ENCODE results near the gene TMEM63A.
"Not testable (repeated sequence)": the region's sequence is repeated elsewhere in the genome, so short reads cannot be mapped to it uniquely, and the experiment has no call there.

TMEM63A gene

DNA sequence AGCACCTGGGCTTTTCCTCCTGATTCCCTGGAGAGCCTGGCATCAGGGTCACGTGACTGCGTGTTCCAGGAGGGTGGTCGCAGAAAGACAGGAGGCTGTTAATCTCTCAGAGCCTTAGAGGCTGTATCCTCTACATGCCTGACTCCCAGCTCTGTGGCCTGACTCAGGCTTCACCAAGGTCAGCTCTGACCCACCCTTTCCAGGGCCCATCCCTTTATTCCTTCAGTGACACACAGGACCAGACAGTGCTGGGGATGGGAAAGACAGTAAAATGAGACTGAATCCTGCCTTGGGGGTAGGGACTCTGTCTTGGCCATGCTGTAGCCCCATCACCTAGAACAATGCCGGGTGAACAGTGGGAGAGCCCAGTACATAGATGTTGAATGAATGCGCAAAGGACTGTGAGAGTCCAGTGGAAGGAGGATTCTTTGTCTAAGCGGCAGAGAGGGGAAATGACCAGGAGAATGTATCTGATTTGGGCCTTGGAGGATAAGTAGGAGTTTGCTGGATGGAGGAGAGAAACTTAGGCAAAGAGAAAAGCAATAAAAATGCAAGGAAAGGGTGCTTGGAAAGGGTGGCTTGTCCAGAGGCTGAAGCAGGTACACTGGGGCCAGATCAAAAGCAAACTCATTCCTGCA, 39.3 kb downstream of the TMEM63A start:
- DNase-seq, result no peak

- no peak for DNase-seq
Observed at GRCh38 chr1:225842074-225842473, 40.1 kb downstream of the TMEM63A start.

DNA sequence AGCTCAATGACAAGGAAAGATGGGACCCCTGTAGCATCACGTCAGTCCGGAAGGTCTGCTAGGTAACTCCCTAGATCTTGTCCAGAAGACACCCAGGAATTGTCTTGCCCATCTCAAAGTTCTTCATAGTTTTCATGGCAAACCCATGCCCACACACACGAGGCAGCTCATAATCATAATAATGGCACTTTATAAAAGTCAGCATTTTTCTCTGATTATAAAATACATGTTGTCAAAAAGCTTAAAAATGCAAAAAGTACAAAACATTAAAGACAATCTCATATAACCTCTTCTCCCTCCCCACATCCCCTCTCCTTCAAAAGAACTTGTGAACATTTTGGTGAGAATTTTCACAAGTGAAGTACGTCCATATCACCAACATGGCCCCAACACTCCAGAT, 41.5 kb downstream of the TMEM63A start:
- DNase-seq, result no peak

- DNase-seq, result no peak
Observed at GRCh38 chr1:225840223-225840610, 42.0 kb downstream of the TMEM63A start.

DNA sequence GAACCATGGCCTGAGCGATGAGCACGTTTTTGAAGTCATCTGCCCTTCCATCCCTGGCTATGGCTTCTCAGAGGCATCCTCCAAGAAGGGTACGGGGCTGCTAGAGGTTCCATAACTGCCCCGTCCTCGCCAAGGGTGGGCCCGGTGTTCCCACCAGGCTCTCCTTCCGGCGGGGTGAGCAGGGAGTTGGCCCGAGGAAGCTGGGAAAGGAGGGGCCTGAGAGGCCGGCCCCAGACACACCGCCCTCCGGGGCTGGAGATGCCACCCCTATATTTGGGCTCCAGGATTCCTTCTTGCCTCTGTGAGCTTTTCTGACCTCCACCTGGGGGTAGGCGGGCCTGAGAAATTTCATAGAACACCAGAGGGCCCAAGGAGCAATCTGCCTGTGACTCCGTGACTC, 43.4 kb downstream of the TMEM63A start:
- DNase-seq, result no peak

- not testable (repeated sequence) for DNase-seq
Observed at GRCh38 chr1:225836296-225836695, 45.9 kb downstream of the TMEM63A start.

DNA sequence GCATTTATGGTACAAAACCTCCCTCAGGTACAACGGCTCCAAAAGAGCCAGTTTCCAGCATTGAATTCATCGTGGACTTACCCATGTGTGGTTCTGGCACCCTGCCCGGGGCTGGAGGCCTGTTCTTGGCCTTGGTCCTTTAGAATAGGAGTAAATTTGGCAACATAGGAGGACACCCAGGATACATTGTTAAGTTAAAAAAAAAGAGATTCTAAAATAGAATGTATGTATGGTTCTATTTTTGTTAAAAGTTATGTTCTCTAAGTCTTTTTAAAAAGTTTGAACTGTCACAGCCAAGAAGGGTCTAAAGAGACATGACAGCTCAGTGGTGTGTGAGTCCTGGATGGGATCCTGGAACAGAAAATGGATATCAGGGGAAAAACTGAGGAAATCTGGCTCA, 46.3 kb downstream of the TMEM63A start:
- DNase-seq, result no peak

GRCh38 chr1:225834417-225835329, 47.5 kb downstream of the TMEM63A start:
- DNase-seq, result no peak

- no peak for DNase-seq
Observed at GRCh38 chr1:225830841-225831240, 51.3 kb downstream of the TMEM63A start.

DNA sequence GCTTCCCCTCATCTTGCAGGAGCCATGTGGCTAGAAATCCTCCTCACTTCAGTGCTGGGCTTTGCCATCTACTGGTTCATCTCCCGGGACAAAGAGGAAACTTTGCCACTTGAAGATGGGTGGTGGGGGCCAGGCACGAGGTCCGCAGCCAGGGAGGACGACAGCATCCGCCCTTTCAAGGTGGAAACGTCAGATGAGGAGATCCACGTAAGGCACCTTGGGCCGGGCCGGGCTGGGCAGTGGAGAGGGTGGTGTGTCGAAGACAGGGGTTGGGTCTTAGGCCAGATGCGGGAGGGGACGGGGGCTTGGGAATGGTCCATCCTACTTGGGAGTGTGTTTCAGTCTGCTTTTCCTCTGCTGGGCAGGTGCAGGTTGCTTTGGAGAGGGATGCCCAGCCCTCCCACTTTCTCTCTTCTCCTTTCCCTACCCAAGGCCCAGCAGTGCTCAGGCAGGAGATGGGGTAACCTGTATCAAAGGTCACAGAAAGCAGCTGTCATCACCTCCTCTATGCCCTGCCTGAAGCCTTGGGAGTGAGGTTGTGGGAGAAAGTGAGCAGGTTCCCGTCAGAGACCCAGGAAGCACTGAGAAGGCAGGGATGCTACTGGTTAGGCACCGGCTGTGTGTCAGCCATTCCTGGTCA, 53.4 kb downstream of the TMEM63A start:
- no peak for DNase-seq

DNA sequence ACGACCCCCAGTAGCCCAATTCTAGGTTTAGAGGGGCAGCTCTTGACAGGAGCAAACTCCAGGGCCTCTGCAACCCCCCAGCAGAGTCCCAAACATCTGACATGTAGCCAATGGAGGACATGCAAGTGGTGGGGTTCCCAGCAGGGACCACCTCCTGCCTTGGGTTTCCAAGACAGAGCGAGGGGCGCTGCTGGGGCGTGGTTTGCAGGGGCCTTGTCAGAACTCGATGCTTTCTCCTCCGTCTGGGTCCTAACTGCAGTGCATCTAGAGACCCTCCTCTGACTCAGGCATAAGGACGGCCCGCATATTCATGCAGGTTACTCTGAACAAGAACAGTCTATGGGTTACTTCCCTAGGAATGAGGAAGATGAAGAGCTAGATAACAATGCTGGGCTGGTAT, 55.1 kb downstream of the TMEM63A start:
- no peak for DNase-seq

DNA sequence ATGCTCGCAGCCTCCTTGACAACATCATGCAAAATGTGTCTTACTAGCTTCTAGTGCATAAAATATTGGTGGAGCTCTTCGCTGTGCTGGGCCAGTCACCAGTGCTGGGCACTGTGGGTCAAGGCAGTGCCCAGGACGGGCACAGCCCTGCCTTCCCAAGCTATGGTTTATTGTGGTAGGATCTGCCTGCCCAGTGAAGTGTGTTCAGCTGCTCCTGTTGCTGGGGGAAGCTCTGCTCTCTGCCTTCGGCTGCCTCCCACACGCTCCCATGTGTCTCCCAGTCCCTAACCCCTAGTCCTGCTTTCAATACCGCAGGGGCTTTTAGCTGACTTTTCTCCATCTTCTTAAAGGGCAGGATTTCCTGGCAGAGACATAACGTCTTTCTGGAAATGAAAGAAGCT, 56.6 kb downstream of the TMEM63A start:
- DNase-seq, result no peak

- DNase-seq, result no peak
Observed at GRCh38 chr1:225825078-225825477, 57.1 kb downstream of the TMEM63A start.

DNA sequence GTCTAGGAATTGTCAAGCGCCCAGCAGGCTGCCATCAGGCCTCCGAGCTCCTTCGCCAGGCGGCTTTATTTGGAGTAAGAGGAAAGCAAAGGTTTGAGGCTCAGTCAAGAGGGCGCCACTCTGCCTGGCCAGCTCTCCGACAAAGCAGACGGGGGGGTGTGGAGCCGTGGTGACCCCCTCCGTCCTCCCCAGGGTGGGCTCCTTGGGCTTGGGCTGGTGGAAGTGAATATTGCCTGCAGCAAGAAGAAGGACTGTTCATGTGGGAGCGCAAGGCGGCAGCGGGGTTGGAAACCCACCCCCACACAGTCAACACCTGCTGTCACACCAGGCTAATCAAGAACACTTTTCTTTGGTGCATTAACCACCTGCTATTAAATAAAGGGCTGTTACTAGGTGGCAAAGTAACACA, 57.6 kb downstream of the TMEM63A start:
- DNase-seq, result peak; percentile 96

DNA sequence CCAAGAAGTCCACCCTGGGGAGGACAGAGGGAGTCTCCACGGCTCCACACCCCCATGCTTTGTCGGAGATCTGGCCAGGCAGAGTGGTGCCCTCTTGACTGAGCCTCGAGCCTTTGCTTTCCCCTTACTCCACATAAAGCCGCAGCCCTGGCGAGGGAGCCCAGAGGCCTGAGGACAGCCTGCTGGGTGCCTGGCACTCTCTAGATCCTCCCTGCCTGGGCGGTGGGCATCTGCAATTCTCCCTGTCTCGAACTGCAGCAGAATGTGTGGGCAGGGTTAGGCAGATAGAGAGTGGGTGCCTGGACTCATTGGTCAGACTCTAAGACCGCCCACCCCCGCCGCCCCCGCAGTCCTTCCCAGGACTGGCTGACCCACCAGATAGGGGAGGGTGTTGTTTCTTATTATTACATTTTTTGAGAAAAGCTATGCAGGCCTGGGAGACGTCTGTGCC, 58.3 kb downstream of the TMEM63A start:
- no peak for DNase-seq

GRCh38 chr1:225822655-225823403, 59.4 kb downstream of the TMEM63A start:
- DNase-seq, result no peak

DNA sequence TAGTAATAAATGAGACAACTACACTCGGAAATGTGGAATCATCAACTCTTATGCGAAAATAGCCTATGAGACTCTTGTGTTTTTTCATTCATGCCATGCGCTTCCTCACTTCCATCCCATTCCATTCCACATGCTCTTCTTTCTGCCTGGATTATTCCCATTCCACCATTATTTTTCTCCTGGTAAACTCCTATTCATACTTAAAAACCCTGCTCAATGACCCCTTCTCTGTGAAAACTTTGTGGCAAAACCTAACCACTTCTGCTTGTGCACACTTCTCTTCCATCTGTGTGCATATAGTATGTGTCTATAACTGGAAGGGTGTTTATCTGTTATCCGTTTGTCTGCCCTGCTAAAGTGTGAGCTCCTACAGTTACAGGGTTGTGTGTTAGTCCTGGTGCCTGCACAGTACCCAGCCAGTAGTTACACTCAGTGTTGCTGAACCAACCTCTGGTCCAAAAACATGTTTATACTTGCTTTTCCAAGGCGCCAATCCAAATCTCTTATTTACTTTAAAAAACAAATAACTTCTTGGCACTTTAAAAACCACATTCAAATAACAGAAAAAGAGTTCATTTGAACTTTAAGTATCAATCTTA, 61.6 kb downstream of the TMEM63A start:
- no peak for DNase-seq

GRCh38 chr1:225819346-225820192, 62.6 kb downstream of the TMEM63A start:
- no peak for DNase-seq

DNA sequence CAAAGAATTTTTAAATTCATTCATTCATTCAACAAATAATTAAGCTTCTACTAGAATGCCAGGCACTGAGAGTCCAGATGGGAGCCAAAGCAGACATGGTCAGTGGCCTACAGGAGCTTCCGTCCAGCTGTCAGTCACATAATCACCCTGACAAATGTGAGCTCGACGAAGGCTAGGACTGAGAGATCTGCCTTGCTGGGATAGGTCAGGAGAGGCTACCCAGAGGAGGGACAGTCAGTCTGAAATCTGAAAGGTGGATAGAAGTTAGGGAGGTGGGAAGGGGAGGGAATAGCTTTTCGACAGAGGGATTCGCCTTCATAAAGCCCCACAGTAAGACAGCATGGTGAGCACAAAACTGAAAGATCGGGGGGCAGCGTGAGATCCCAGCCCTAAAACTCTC, 64.0 kb downstream of the TMEM63A start:
- DNase-seq, result no peak

GRCh38 chr1:225817611-225818061, 64.5 kb downstream of the TMEM63A start:
- DNase-seq, result no peak
